Astrocyte of the spinal cord (primary cell): ENCODE measurements around the gene R3HCC1L.

Experiments
- DNase-seq: peaks from one replicate; pipeline ENCODE4 v3.0.0; 2011; ENCODE audit warnings: low read depth, low spot score
- H3K4me3 ChIP-seq: 2 replicates; pipeline ENCODE4 v1.5.1; 2011; ENCODE audit warnings: low read depth, mild to moderate bottlenecking, low read length, moderate library complexity
- CTCF ChIP-seq: IDR thresholded peaks from 2 replicates; pipeline ENCODE4 v1.5.1; 2012; ENCODE audit warnings: low read depth, mild to moderate bottlenecking, low read length, inconsistent platforms
- in situ Hi-C: cut with HindIII; loops from 2 replicates; pipeline ENCODE4 v1.10.0; 2017; ENCODE audit warnings: low sequenced_read_pairs

R3HCC1L gene

GRCh38 chr10:98193037-98193436 is 58.6 kb downstream of the R3HCC1L start:
- no peak for TF ChIP-seq CTCF
- in situ Hi-C loops: no loop called here
- H3K4me3 ChIP-seq: no peak overlapping the region
- no peak for DNase-seq

- TF ChIP-seq CTCF: no peak
- no peak for DNase-seq
- no peak overlapping the region for H3K4me3 ChIP-seq
- in situ Hi-C loops: no loop called here
These were observed 60.2 kb downstream of the R3HCC1L start for GRCh38 chr10:98194633-98195032.

- DNase-seq: no peak
- H3K4me3 ChIP-seq: no peak overlapping the region
- in situ Hi-C loops: no loop called here
- TF ChIP-seq CTCF: no peak
These were observed 60.7 kb downstream of the R3HCC1L start for GRCh38 chr10:98195120-98195519.

GRCh38 chr10:98196985-98197384 is 62.5 kb downstream of the R3HCC1L start:
- no peak overlapping the region for H3K4me3 ChIP-seq
- no peak for TF ChIP-seq CTCF
- no peak for DNase-seq
- in situ Hi-C loops: no loop called here

- no peak for TF ChIP-seq CTCF
- no peak overlapping the region for H3K4me3 ChIP-seq
- no peak for DNase-seq
- in situ Hi-C loops: no loop called here
These were observed 67.3 kb downstream of the R3HCC1L start for GRCh38 chr10:98201760-98202159.

- no peak for TF ChIP-seq CTCF
- no peak for DNase-seq
- H3K4me3 ChIP-seq: no peak overlapping the region
- in situ Hi-C loops: no loop called here
These were observed 67.9 kb downstream of the R3HCC1L start for GRCh38 chr10:98202378-98202777.

- H3K4me3 ChIP-seq: no peak overlapping the region
- no peak for TF ChIP-seq CTCF
- DNase-seq: no peak
- in situ Hi-C loops: no loop called here
These were observed 70.9 kb downstream of the R3HCC1L start for GRCh38 chr10:98205351-98205750.
